ENCODE results near the gene MAP2K6. TPM values are rescaled to one million over a fixed set of nuclear protein-coding genes. Genes with fewer than 3 reads are reported as not detected.

MAP2K6 gene
- total RNA-seq, 1 donor: 0.43 TPM

DNA sequence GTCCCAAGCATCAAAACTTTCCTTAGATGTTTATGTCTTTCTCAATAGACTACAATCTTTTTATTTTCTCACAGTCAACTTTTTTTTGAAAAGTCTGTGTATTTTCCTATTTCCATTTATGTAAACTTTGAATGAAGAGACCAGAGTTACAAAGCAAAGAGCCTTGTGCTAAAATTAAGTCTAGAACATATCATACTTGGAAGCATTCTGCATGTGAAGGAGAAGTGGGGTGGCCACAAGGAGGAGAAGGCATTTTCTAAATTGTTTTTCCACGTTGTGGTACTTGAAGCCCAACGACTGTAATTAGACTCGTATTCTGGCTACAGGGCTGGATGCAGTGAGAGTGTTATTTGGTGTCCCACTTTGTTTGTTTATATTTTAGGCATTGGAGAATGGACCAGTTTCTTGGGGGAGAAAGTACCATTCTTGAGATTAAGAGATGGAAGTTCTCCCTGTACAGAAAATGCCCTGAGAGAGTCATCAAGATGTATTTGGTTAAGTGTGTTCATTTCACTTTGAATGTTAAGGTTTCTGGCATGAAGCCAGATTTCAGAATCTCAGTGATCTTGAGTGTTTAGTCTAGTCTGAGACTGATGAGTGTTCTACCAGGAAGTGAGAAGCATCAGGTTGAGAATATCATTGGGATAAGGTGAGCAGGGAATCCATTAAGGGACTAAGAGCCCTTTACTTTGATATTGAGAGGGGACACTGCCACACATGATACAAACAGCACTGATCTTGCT lies 71.6 kb downstream of the MAP2K6 start:
- TF ChIP-seq, protein P1, sequence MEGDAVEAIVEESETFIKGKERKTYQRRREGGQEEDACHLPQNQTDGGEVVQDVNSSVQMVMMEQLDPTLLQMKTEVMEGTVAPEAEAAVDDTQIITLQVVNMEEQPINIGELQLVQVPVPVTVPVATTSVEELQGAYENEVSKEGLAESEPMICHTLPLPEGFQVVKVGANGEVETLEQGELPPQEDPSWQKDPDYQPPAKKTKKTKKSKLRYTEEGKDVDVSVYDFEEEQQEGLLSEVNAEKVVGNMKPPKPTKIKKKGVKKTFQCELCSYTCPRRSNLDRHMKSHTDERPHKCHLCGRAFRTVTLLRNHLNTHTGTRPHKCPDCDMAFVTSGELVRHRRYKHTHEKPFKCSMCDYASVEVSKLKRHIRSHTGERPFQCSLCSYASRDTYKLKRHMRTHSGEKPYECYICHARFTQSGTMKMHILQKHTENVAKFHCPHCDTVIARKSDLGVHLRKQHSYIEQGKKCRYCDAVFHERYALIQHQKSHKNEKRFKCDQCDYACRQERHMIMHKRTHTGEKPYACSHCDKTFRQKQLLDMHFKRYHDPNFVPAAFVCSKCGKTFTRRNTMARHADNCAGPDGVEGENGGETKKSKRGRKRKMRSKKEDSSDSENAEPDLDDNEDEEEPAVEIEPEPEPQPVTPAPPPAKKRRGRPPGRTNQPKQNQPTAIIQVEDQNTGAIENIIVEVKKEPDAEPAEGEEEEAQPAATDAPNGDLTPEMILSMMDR (IDR thresholded peaks at IDR 0.05; ENCODE audit: insufficient read depth, low read depth, low read length): no peak
- no peak overlapping the region for H3K4me3 ChIP-seq (ENCODE audit: low read depth, low read length)
- peak; percentile 38 for DNase-seq (ENCODE audit: low read depth)

DNA sequence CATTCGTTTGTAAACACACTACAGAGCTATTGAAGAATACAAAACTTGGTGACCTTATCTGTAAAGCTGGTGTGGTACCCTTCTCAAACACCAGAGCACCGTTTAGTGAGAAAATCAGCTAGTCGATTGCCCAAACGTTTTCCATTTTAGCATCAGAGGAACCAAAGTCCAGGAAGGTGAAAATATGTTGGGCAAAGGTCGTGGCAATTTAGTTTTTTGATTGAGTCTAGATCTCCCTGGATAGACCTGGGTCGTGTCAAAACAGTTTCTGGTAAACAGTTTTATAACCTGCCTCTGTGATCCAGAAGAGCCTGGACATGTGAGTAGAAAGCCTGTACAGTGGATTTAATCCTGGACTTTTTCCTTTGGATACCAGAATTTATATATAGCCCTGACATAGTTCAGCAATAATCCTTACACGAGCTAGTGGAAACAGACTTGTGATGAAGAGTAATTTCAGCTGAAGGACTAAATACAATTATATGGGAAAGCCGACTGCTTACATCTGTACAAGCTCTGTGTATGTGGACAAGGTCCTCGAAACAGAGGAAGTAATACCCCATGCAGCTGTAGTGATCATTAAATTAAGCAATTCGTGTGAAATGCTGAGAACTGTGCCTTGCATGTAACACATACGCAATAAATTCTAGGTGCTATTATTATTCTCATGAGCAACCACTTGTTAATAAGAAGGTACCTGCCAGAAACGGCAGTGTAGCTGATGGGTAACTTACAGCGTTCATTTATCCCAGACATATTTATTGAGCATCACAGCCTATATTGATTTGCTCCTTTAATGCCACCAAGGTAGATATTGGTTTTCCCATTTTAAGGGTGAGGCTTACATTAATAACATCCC lies 72.5 kb downstream of the MAP2K6 start:
- H3K4me3 ChIP-seq (ENCODE audit: low read depth, low read length): no peak overlapping the region
- TF ChIP-seq, protein P1 (IDR thresholded peaks at IDR 0.05; ENCODE audit: insufficient read depth, low read depth, low read length): no peak
- DNase-seq (ENCODE audit: low read depth): no peak

DNA sequence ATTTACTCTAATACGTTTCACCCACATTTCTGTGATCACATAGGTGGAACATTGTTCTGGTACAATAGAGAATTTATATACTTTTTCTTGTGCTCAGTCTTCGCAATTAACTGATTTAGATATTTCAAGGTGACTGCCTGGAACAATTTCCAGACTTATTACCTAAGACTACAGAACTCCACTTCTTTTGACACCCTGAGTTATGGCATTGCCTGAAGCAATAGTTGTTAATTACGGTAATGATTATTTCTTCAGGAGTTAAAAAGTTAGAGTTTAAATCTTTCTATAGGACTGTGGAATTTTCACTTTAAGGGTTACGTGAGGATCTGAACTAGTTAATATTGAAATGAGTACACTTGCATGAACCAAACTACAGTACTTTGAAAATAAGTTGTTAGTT lies 74.8 kb downstream of the MAP2K6 start:
- no peak for DNase-seq (ENCODE audit: low read depth)
- TF ChIP-seq, protein P1 (IDR thresholded peaks at IDR 0.05; ENCODE audit: insufficient read depth, low read depth, low read length): no peak

DNA sequence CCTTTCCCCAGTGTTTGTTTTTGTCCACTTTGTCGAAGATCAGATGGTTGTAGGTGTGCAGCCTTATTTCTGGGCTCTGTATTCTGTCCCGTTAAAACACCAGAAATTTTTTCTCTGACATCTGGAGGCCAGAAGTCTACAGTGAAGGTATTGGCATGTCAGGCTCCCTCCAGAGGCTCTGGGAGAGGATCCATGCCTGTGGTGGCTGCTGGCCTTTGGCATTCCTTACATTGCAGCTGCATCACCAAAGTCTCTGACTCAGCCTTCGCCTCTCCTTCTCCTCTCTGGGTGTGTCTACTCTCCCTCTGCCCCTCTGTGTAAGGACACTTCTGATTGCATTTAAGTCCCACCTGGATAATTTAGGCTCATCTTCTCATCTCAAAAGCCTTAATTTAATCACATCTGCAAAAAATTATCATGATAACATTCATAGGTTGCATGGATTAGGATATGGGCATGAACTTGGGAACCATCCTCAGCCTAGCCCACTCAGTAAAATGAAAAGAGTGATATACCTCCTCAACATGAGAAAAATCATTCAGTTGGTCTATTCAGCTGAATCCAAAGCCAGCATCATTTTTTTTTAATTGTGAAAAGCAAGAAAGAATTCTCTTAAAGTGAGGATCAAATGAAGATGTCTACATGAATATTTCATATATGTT lies 78.0 kb downstream of the MAP2K6 start:
- TF ChIP-seq, protein P1 (IDR thresholded peaks at IDR 0.05; ENCODE audit: insufficient read depth, low read depth, low read length): no peak
- H3K4me3 ChIP-seq (ENCODE audit: low read depth, low read length): no peak overlapping the region
- DNase-seq (ENCODE audit: low read depth): peak; percentile 73

More for the DNA sequence above, 74.8 kb downstream of the MAP2K6 start:
- H3K4me3 ChIP-seq (ENCODE audit: low read depth, low read length): no peak overlapping the region

DNA sequence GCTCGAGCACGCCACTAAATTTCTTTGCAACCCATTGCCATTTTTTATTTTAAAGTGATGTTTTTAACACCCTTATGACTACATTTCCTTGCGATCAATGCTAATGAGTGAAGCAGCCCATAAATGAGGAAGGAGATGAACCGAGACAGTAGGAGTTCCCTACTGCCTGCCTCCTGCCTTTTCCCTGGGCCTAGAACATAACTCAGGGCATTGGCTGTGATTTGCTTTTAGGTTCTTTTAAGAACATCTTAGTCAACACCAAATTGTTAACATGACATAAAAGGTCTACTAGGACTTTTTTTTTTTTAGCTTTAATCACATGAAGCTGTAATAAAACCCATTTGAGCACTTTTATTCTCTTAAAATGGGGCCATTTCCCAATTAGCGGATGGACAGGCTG lies 81.3 kb downstream of the MAP2K6 start:
- H3K4me3 ChIP-seq (ENCODE audit: low read depth, low read length): no peak overlapping the region
- TF ChIP-seq, protein P1 (IDR thresholded peaks at IDR 0.05; ENCODE audit: insufficient read depth, low read depth, low read length): no peak
- no peak for DNase-seq (ENCODE audit: low read depth)

DNA sequence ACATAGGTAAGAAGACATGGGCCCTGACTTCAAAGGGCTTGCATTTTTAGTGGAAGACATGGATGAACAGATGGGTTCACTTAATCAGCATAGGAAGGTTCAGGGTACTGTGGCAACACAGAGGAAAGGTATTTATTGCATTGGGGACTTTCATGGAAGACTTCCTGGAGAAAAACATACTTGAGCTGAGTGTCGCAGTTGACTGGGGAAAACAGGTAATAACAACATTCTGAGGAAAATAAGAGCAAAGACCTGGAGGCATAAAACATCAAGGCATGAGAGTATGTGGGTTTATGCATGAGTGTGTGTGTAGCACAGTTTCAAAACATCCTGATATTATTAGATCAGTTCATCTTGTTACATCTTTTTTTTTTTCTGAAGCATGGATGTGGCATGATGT lies 82.7 kb downstream of the MAP2K6 start:
- no peak for DNase-seq (ENCODE audit: low read depth)
- no peak overlapping the region for H3K4me3 ChIP-seq (ENCODE audit: low read depth, low read length)
- TF ChIP-seq, protein P1 (IDR thresholded peaks at IDR 0.05; ENCODE audit: insufficient read depth, low read depth, low read length): no peak

Data from fibroblast of villous mesenchyme (primary cell).